GM18508 (cell line): ENCODE results near the gene SSR2.

Source experiments
- ATAC-seq: cut with Tn5 transposase; IDR thresholded peaks from one replicate; pipeline ENCODE4 v1.9.1; 2021; ENCODE audit warnings: moderate number of reproducible peaks; ENCODE audit not compliant: insufficient read depth, unreplicated experiment

The SSR2 gene

GRCh38 chr1:155976062-155976912 is 44.5 kb downstream of the SSR2 start:
- ATAC-seq, result no peak

GRCh38 chr1:155975375-155976061 is 45.2 kb downstream of the SSR2 start:
- no peak for ATAC-seq

- ATAC-seq, result no peak
These were observed 46.3 kb downstream of the SSR2 start for GRCh38 chr1:155974208-155975115.

GRCh38 chr1:155973723-155974122 is 47.0 kb downstream of the SSR2 start:
- no peak for ATAC-seq

DNA sequence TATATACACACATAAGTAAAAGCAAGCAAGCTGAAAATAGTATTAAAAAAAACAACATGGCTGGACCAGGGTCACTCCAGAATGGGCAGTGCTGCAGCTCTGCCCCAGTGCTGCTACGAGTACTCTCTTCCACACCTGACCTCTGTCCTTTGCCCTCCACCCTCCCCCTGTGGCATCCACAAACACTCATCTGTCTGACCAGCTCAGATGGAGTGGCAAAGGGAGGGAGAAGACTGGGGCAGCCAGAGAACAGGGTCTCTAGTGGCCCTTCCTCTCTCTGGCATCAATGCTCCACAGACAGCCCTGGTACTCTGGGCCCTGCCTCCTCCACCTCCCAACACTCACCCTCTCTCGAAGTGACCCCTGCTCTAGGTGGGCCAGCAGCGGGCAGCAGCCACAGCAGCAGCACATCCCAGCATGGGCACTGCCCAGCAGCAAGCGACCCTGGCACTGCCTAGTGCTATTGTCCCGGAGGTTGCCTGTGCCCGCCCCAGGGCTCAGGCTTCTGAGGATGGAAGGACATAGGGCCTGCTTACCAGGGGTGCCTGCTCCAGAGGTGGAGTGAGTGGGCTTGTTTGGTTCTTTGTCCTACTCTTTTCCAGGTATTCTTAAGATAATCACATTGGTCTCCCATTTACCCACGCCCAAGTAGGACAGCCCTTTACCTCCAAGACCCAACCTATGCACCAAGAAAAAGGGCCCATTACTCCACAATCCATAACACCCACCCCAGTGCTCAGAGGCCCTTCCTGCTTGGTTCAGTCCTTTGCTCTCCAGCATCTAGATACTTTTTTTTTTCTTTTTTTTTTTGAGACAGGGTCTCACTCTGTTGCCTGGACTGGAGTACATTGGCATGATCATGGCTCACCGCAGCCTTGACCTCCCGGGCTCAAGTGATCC is 48.6 kb downstream of the SSR2 start:
- no peak for ATAC-seq

GRCh38 chr1:155970531-155971167 is 50.1 kb downstream of the SSR2 start:
- ATAC-seq, result no peak

- ATAC-seq, result no peak
These were observed 51.4 kb downstream of the SSR2 start for GRCh38 chr1:155969377-155969791.

DNA sequence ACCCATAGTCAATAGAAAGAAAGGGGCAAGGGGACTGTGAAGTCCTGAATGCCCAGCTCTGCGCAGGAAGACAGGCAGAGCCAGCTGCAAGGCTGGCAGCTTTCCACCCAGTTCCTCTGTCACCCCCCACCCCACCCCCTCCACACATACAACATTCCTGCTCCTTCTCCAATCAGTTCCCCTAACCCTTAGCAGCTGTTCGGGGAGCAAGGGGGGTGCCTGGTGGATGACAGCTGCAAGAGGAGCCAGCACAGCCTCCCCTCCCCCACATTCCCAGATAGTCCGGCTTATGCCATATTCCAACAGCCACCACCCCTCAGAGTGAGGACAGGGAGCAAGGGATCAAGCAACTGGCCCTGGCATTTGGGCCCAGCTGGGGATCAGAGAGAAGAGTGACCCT is 52.1 kb downstream of the SSR2 start:
- ATAC-seq, result no peak

DNA sequence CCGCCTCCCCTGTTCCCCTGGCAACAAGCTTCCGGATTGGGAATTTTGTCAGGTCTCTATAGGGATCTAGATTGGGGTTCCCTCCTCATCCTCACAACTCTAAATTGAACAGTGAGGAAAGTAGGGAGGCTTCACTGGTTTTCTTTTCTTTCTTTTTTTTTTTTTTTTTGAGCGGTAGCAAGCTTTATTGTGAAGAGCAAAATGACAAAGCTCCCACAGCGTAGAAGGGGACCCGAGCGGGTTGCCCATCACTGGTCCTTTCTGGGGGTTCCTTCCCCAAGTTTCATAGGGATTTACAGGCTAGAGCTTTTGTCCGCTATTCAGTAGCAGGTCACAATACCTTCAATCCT is 52.7 kb downstream of the SSR2 start:
- ATAC-seq, result no peak

DNA sequence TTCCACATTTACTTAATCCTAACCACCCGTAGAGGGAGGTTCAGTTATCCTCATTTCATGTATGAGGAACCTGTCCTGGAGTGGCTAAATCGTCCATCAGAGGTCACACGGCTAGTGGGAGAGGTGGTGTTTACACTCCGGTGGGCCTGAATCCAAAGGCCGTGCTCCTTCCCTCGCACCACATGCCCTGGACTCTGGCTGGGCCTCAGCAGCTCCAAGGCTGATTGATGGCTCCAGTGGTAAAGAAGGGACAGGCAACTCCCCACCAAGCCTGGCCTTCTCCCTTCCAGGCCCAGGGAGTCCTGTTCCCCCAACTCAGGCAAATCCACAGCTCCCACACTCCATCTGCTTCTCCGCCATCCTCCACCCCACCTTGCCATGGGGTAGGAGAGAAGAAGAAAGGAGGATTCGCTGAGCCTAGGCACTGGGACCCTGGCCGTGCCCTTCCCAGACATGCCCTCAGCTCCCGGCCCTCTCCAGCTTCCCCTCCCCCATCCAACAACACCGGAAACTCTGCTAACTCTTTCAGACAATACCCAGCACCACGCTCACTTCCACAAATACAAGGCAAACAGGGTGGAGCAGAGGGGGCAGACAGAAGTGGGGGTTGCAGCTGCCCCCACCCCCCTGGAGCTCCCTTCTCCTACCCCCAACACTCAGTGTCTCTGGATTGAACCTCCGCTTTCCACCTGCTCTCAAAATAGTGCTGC is 53.3 kb downstream of the SSR2 start:
- ATAC-seq, result no peak

DNA sequence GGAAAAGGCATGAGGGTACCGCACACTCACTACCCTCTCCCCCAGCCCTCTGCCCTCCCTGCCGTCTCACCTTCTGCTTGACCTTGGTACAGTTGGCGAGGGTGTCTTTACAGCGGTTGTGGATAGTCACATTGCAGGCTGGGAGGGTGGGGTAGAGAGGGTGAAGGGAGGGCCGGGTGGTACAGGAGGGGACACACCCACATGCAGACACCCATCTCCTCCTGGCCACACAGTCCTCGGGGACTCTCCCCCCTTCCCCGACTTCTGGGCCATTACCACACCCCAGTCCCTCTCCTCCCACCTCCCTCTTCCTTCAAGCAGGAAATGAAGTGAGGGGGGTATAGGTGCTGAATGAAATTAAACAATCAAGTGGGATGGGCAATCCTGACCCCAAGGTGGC is 54.0 kb downstream of the SSR2 start:
- no peak for ATAC-seq

- no peak for ATAC-seq
These were observed 54.6 kb downstream of the SSR2 start for GRCh38 chr1:155966135-155966534.

DNA sequence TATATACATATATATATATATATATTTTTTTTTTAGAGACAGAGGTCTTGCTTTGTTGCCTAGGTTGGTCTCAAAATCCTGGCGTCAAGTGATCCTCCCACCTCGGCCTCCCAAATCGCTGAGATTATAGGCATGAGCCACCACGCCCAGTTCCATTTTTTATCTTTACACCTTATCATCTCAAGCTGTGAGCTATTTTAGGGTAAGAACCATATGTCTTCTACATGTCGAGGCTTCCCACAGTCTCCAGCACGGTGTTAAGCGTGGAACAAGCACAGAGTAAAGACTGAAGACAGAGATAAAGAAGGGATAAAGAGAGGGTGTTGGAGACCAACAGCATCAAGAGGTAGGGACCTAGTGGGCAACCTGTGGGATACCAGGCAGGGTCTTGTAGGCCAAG is 56.6 kb downstream of the SSR2 start:
- no peak for ATAC-seq

DNA sequence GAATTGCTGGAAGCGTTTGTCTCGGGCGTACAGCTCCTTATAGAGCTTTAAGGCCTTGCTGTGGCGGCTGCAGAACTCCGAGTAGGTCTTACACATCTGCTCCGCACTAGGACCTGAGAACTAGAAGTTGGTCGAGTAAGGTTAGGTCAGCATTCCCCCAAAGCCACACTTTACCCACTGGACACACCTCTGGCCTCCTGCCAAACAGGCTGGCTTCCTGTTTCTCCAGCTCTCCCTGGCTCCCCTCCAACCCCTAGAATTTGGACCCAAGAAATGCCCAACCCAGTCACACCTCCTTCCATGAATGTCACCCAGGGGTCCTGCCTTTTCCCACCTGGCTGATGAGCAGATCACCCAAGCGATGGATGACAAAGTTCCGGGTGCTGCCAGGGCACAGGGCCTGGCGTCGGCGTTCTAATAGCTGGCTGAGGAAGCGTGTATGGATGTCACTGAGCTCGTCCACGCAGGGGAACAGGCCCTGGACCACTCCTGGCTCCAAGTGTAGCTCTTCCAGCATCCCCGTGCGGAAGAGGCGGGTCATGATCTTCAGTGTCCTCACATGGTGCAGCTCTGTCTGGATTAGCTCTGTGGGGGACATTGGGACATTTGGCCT is 58.0 kb downstream of the SSR2 start:
- ATAC-seq, result no peak

- no peak for ATAC-seq
These were observed 58.8 kb downstream of the SSR2 start for GRCh38 chr1:155961937-155962336.

GRCh38 chr1:155960081-155960745 is 60.5 kb downstream of the SSR2 start:
- ATAC-seq, result no peak
